GM23338 (cell line): Measurements from ENCODE around the gene MOB3C. TPM values are rescaled to one million over a fixed set of nuclear protein-coding genes. Genes with fewer than 3 reads are reported as not detected.
"Not testable (repeated sequence)": the region's sequence is repeated elsewhere in the genome, so short reads cannot be mapped to it uniquely, and the experiment has no call there.

Experiments
- ATAC-seq: fragments of 200-7000 bp; cut with Tn5 transposase; 3 replicates; pipeline ENCODE4 v1.9.1; 2020
- DNase-seq: peaks from one replicate; pipeline ENCODE4 v3.0.0-alpha.2; 2015; ENCODE audit warnings: low spot score
- H2AFZ ChIP-seq: fragments of 200-600 bp; sonication (generic); 2 replicates; pipeline ENCODE4 v1.8.0; 2016; ENCODE audit warnings: antibody characterized with exemption, mild to moderate bottlenecking, moderate library complexity
- H3F3A ChIP-seq: fragments of 200-600 bp; sonication (generic); replicated peaks from 2 replicates; pipeline ENCODE4 v1.8.0; 2017; ENCODE audit warnings: antibody characterized with exemption, mixed run types, low read depth
- H3K27ac ChIP-seq: fragments of 200-600 bp; sonication (generic); 2 replicates; pipeline ENCODE4 v1.6.1; 2016; ENCODE audit warnings: low read depth
- H3K27me3 ChIP-seq: fragments of 200-600 bp; sonication (generic); 2 replicates; pipeline ENCODE4 v1.8.0; 2016; ENCODE audit warnings: mild to moderate bottlenecking, mixed run types, moderate library complexity; ENCODE audit not compliant: insufficient read depth
- H3K36me3 ChIP-seq: fragments of 200-600 bp; sonication (generic); 2 replicates; pipeline ENCODE4 v1.8.0; 2016; ENCODE audit warnings: mild to moderate bottlenecking; ENCODE audit not compliant: insufficient read depth
- H3K4me1 ChIP-seq: fragments of 200-600 bp; sonication (generic); 2 replicates; pipeline ENCODE4 v1.8.0; 2016; ENCODE audit warnings: mild to moderate bottlenecking, moderate library complexity; ENCODE audit not compliant: insufficient read depth
- H3K4me2 ChIP-seq: fragments of 200-600 bp; sonication (generic); 2 replicates; pipeline ENCODE4 v1.7.1; 2017; ENCODE audit warnings: mixed run types
- H3K4me3 ChIP-seq: fragments of 200-600 bp; sonication (generic); 2 replicates; pipeline ENCODE4 v1.6.1; 2016; ENCODE audit warnings: mixed run types
- H3K79me2 ChIP-seq: fragments of 200-600 bp; sonication (generic); replicated peaks from 2 replicates; pipeline ENCODE4 v1.8.0; 2017; ENCODE audit warnings: mild to moderate bottlenecking; ENCODE audit not compliant: insufficient read depth
- H3K9me2 ChIP-seq: fragments of 200-600 bp; sonication (generic); 2 replicates; pipeline ENCODE4 v1.8.0; 2017; ENCODE audit not compliant: insufficient read depth
- H4K20me1 ChIP-seq: fragments of 200-600 bp; sonication (generic); replicated peaks from 2 replicates; pipeline ENCODE4 v1.8.0; 2017; ENCODE audit warnings: mild to moderate bottlenecking; ENCODE audit not compliant: insufficient read depth
- H3K27ac Mint-ChIP-seq: 2 replicates; pipeline ENCODE4 v1.8.0; 2020; ENCODE audit warnings: inconsistent platforms, mild to moderate bottlenecking, moderate library complexity, mixed read lengths
- H3K27me3 Mint-ChIP-seq: 3 replicates; pipeline ENCODE4 v1.8.0; 2022; ENCODE audit warnings: low read depth, mild to moderate bottlenecking, moderate library complexity, mixed read lengths, inconsistent platforms; ENCODE audit not compliant: insufficient read depth, poor library complexity
- H3K36me3 Mint-ChIP-seq: 3 replicates; pipeline ENCODE4 v1.8.0; 2021; ENCODE audit warnings: low read depth, mild to moderate bottlenecking, inconsistent platforms, moderate library complexity, mixed read lengths
- H3K4me1 Mint-ChIP-seq: 3 replicates; pipeline ENCODE4 v1.8.0; 2020; ENCODE audit warnings: mild to moderate bottlenecking, inconsistent platforms, mixed read lengths
- H3K4me3 Mint-ChIP-seq: 3 replicates; pipeline ENCODE4 v1.8.0; 2021; ENCODE audit warnings: moderate library complexity, mild to moderate bottlenecking, inconsistent platforms, mixed read lengths
- H3K9me3 Mint-ChIP-seq: 3 replicates; pipeline ENCODE4 v1.8.0; 2020; ENCODE audit warnings: moderate library complexity, mild to moderate bottlenecking, inconsistent platforms, mixed read lengths
- EZH2 ChIP-seq: fragments of 200-600 bp; sonication (generic); IDR thresholded peaks from one replicate; pipeline ENCODE4 v1.8.0; 2017; ENCODE audit warnings: antibody characterized with exemption, mild to moderate bottlenecking, low read depth; ENCODE audit not compliant: unreplicated experiment
- EZH2phosphoT487 ChIP-seq: fragments of 200-600 bp; sonication (generic); IDR thresholded peaks from one replicate; pipeline ENCODE4 v1.8.1; 2018; ENCODE audit warnings: antibody characterized with exemption; ENCODE audit not compliant: unreplicated experiment
- NANOG ChIP-seq: IDR thresholded peaks from 2 replicates; pipeline ENCODE4 v1.6.1; 2016; ENCODE audit warnings: antibody characterized with exemption, borderline replicate concordance
- POLR2AphosphoS5 ChIP-seq: IDR thresholded peaks from 2 replicates; pipeline ENCODE4 v1.6.1; 2016; ENCODE audit warnings: antibody characterized with exemption, low read depth
- STAT1 ChIP-seq: IDR thresholded peaks from one replicate; pipeline ENCODE4 v1.6.1; 2016; ENCODE audit warnings: antibody characterized with exemption; ENCODE audit not compliant: unreplicated experiment
- polyA plus RNA-seq: library from polyadenylated mRNA; unstranded; fragments of >200 nt; fragmentation: Nextera tagmentation; extraction: Ambion mirVana; gene quantifications from 2 replicates; pipeline ENCODE4 v1.2.1, GENCODE V29; 2016
- total RNA-seq: library from RNA; depleted of rRNA; stranded (reverse); fragments of >200 nt; shearing (Covaris generic); gene quantifications from 2 replicates; pipeline ENCODE4 v1.2.3, GENCODE V29; 2014
- TF ChIP-seq, protein P1 (sequence below), 2 experiments: fragments of 200-600 bp in 1 of 2; sonication (generic) in 1 of 2; conservative IDR thresholded peaks; 2 replicates each; pipeline versions ENCODE4 v1.5.1 to v1.6.1; 2016 to 2017; ENCODE audit warnings: antibody characterized with exemption in 2 of 2, low read depth in 2 of 2, mild to moderate bottlenecking in 2 of 2, moderate library complexity in 1 of 2
- TF ChIP-seq, protein P2 (sequence below): IDR thresholded peaks from one replicate; pipeline ENCODE4 v1.6.1; 2018; ENCODE audit warnings: antibody characterized with exemption; ENCODE audit not compliant: unreplicated experiment
- TF ChIP-seq, protein P3 (sequence below): IDR thresholded peaks from 2 replicates; pipeline ENCODE4 v1.6.1; 2016; ENCODE audit warnings: antibody characterized with exemption
- TF ChIP-seq, protein P4 (sequence below): fragments of 250-450 bp; sonication (Bioruptor Pico); IDR thresholded peaks from 2 replicates; pipeline ENCODE4 v1.5.0; 2020; ENCODE audit warnings: mild to moderate bottlenecking, moderate library complexity

MOB3C gene
- total and polyA plus RNA-seq, 2 experiments from 2014 or later, result 1.1 to 6.2 TPM

DNA sequence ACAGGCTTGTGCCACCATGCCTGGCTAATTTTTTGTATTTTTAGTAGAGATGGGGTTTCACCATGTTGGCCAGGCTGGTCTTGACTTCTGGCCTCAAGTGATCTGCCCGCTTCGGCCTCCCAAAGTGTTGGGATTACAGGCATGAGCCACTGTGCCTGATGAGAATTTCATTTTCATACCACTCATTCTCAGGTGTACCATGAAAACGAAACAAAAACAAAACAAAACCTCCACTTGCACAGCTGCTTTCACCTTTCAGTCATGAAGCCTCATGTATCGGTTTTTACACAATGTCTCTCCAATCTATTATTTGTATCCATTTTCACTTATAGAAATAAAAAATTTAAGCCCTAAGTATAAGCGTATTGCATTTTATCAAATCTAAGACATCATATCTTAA, 43.5 kb upstream of the MOB3C start:
- not testable (repeated sequence) for H2AFZ ChIP-seq, H3K9me3 Mint-ChIP-seq, H3K27ac ChIP-seq, DNase-seq, H3K27me3 Mint-ChIP-seq, H3K4me1 ChIP-seq, H3K9me2 ChIP-seq, H3K27me3 ChIP-seq, H3K79me2 ChIP-seq, H3K4me1 Mint-ChIP-seq, H3K4me3 Mint-ChIP-seq, H3K4me2 ChIP-seq, H3F3A ChIP-seq, H3K27ac Mint-ChIP-seq, ATAC-seq, H3K4me3 ChIP-seq
- Histone ChIP-seq H3K36me3 (peaks cover 15% of the 10 kb centered on the region), H4K20me1 (0 out of 2 replicates have a peak, but pooled peaks cover 11% of the 10 kb centered on the region)
- H3K36me3 Mint-ChIP-seq, result peaks cover 39% of the 10 kb centered on the region

DNA sequence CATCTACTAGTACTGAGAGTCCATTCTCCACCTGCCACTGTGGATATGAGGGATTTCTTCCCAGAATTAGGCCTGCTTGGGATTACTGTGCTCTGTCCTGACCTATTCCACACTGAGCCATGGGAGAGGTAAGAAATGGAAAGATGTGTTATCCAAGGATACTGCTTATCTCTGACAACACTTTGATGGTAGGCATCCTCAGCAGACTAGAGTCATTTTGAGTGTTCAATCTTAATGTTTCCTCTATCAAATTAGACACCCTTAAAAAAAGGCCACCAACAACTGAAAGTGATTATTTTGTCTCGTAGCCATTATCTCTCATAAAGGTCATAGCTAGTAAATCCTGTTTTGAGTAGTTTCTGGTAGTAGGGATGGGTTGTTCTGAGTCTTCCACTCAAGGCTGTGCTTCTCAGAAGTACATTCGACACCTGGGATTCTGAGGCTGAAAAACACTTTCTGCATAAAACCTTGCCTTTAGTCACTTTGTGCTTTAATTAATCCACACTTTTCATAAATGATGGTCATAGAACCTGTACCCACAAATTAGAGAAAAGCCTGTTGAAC, 42.8 kb upstream of the MOB3C start:
- no peak for DNase-seq
- TF ChIP-seq, protein P1, sequence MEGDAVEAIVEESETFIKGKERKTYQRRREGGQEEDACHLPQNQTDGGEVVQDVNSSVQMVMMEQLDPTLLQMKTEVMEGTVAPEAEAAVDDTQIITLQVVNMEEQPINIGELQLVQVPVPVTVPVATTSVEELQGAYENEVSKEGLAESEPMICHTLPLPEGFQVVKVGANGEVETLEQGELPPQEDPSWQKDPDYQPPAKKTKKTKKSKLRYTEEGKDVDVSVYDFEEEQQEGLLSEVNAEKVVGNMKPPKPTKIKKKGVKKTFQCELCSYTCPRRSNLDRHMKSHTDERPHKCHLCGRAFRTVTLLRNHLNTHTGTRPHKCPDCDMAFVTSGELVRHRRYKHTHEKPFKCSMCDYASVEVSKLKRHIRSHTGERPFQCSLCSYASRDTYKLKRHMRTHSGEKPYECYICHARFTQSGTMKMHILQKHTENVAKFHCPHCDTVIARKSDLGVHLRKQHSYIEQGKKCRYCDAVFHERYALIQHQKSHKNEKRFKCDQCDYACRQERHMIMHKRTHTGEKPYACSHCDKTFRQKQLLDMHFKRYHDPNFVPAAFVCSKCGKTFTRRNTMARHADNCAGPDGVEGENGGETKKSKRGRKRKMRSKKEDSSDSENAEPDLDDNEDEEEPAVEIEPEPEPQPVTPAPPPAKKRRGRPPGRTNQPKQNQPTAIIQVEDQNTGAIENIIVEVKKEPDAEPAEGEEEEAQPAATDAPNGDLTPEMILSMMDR (conservative IDR thresholded peaks at IDR 0.05; ENCODE audit: low read depth in 2 of 2), result no peak
- TF ChIP-seq, protein P2, sequence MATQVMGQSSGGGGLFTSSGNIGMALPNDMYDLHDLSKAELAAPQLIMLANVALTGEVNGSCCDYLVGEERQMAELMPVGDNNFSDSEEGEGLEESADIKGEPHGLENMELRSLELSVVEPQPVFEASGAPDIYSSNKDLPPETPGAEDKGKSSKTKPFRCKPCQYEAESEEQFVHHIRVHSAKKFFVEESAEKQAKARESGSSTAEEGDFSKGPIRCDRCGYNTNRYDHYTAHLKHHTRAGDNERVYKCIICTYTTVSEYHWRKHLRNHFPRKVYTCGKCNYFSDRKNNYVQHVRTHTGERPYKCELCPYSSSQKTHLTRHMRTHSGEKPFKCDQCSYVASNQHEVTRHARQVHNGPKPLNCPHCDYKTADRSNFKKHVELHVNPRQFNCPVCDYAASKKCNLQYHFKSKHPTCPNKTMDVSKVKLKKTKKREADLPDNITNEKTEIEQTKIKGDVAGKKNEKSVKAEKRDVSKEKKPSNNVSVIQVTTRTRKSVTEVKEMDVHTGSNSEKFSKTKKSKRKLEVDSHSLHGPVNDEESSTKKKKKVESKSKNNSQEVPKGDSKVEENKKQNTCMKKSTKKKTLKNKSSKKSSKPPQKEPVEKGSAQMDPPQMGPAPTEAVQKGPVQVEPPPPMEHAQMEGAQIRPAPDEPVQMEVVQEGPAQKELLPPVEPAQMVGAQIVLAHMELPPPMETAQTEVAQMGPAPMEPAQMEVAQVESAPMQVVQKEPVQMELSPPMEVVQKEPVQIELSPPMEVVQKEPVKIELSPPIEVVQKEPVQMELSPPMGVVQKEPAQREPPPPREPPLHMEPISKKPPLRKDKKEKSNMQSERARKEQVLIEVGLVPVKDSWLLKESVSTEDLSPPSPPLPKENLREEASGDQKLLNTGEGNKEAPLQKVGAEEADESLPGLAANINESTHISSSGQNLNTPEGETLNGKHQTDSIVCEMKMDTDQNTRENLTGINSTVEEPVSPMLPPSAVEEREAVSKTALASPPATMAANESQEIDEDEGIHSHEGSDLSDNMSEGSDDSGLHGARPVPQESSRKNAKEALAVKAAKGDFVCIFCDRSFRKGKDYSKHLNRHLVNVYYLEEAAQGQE, result no peak
- TF ChIP-seq EZH2phosphoT487 (no peak), EZH2 (no peak), NANOG (no peak), STAT1 (no peak), POLR2AphosphoS5 (no peak)
- TF ChIP-seq, protein P3, sequence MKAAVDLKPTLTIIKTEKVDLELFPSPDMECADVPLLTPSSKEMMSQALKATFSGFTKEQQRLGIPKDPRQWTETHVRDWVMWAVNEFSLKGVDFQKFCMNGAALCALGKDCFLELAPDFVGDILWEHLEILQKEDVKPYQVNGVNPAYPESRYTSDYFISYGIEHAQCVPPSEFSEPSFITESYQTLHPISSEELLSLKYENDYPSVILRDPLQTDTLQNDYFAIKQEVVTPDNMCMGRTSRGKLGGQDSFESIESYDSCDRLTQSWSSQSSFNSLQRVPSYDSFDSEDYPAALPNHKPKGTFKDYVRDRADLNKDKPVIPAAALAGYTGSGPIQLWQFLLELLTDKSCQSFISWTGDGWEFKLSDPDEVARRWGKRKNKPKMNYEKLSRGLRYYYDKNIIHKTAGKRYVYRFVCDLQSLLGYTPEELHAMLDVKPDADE, result no peak
- TF ChIP-seq, protein P4, sequence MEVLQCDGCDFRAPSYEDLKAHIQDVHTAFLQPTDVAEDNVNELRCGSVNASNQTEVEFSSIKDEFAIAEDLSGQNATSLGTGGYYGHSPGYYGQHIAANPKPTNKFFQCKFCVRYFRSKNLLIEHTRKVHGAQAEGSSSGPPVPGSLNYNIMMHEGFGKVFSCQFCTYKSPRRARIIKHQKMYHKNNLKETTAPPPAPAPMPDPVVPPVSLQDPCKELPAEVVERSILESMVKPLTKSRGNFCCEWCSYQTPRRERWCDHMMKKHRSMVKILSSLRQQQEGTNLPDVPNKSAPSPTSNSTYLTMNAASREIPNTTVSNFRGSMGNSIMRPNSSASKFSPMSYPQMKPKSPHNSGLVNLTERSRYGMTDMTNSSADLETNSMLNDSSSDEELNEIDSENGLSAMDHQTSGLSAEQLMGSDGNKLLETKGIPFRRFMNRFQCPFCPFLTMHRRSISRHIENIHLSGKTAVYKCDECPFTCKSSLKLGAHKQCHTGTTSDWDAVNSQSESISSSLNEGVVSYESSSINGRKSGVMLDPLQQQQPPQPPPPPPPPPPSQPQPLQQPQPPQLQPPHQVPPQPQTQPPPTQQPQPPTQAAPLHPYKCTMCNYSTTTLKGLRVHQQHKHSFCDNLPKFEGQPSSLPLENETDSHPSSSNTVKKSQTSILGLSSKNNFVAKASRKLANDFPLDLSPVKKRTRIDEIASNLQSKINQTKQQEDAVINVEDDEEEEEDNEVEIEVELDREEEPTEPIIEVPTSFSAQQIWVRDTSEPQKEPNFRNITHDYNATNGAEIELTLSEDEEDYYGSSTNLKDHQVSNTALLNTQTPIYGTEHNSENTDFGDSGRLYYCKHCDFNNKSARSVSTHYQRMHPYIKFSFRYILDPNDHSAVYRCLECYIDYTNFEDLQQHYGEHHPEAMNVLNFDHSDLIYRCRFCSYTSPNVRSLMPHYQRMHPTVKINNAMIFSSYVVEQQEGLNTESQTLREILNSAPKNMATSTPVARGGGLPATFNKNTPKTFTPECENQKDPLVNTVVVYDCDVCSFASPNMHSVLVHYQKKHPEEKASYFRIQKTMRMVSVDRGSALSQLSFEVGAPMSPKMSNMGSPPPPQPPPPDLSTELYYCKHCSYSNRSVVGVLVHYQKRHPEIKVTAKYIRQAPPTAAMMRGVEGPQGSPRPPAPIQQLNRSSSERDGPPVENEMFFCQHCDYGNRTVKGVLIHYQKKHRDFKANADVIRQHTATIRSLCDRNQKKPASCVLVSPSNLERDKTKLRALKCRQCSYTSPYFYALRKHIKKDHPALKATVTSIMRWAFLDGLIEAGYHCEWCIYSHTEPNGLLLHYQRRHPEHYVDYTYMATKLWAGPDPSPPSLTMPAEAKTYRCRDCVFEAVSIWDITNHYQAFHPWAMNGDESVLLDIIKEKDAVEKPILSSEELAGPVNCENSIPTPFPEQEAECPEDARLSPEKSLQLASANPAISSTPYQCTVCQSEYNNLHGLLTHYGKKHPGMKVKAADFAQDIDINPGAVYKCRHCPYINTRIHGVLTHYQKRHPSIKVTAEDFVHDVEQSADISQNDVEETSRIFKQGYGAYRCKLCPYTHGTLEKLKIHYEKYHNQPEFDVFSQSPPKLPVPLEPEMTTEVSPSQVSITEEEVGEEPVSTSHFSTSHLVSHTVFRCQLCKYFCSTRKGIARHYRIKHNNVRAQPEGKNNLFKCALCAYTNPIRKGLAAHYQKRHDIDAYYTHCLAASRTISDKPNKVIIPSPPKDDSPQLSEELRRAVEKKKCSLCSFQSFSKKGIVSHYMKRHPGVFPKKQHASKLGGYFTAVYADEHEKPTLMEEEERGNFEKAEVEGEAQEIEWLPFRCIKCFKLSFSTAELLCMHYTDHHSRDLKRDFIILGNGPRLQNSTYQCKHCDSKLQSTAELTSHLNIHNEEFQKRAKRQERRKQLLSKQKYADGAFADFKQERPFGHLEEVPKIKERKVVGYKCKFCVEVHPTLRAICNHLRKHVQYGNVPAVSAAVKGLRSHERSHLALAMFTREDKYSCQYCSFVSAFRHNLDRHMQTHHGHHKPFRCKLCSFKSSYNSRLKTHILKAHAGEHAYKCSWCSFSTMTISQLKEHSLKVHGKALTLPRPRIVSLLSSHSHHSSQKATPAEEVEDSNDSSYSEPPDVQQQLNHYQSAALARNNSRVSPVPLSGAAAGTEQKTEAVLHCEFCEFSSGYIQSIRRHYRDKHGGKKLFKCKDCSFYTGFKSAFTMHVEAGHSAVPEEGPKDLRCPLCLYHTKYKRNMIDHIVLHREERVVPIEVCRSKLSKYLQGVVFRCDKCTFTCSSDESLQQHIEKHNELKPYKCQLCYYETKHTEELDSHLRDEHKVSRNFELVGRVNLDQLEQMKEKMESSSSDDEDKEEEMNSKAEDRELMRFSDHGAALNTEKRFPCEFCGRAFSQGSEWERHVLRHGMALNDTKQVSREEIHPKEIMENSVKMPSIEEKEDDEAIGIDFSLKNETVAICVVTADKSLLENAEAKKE (CRISPR knock-in tag), result no peak

More for the DNA sequence above, 42.8 kb upstream of the MOB3C start:
- Mint-ChIP-seq H3K9me3 (no peaks in the 10 kb centered on the region), H3K27me3 (no peaks in the 10 kb centered on the region), H3K27ac (no peak overlapping the region), H3K4me1 (no peaks in the 10 kb centered on the region), H3K4me3 (no peak overlapping the region), H3K36me3 (peaks cover 39% of the 10 kb centered on the region)
- Histone ChIP-seq H3K4me2 (no peak overlapping the region), H3K27ac (no peak overlapping the region), H3F3A (no peaks in the 10 kb centered on the region), H3K9me2 (no peaks in the 10 kb centered on the region), H2AFZ (no peak overlapping the region), H3K79me2 (0 out of 2 replicates have a peak, but pooled peaks cover 4% of the 10 kb centered on the region), H3K4me3 (no peak overlapping the region), H4K20me1 (0 out of 2 replicates have a peak, but pooled peaks cover 11% of the 10 kb centered on the region), H3K27me3 (no peaks in the 10 kb centered on the region), H3K4me1 (no peaks in the 10 kb centered on the region), H3K36me3 (peaks cover 15% of the 10 kb centered on the region)
- no peak for ATAC-seq
